K562 (cell line): ENCODE results near the gene CNP. TPM values are rescaled to one million over a fixed set of nuclear protein-coding genes. Genes with fewer than 3 reads are reported as not detected.

Experiments used
- DIDO1 ChIP-seq: fragments of 450-650 bp; IDR thresholded peaks from 2 replicates; pipeline ENCODE4 v1.6.1; 2016; ENCODE audit warnings: low read depth, missing biosample characterization, missing genetic modification characterization
- GABPB1 ChIP-seq: sonication (generic); formaldehyde crosslinking; IDR thresholded peaks from 2 replicates; pipeline ENCODE4 v1.8.0; 2022; ENCODE audit warnings: mild to moderate bottlenecking, missing genetic modification reagents
- HDAC2 ChIP-seq: fragments of 450-650 bp; IDR thresholded peaks from 2 replicates; pipeline ENCODE4 v1.6.1; 2016; ENCODE audit warnings: mild to moderate bottlenecking
- MAZ ChIP-seq, 2 experiments: fragments of 450-650 bp in 1 of 2; sonication (generic) in 1 of 2; formaldehyde crosslinking; IDR thresholded peaks in 1 of 2; conservative IDR thresholded peaks in 1 of 2; 2 replicates each; pipeline versions ENCODE4 v1.4.0 to v1.5.0; 2020; ENCODE audit warnings: mild to moderate bottlenecking in 1 of 2, missing genetic modification reagents in 1 of 2
- NCOR1 ChIP-seq: fragments of 450-650 bp; IDR thresholded peaks from 2 replicates; pipeline ENCODE4 v1.6.1; 2016; ENCODE audit warnings: mild to moderate bottlenecking, moderate library complexity
- NRF1 ChIP-seq, 2 experiments: fragments of 450-650 bp; IDR thresholded peaks in 1 of 2; conservative IDR thresholded peaks in 1 of 2; 2 replicates each; pipeline ENCODE4 v1.6.1; 2014; ENCODE audit warnings: mild to moderate bottlenecking in 2 of 2
- PHF8 ChIP-seq: fragments of 200-600 bp; sonication (generic); IDR thresholded peaks from 2 replicates; pipeline ENCODE4 v1.6.1; 2012; ENCODE audit warnings: mixed run types, mild to moderate bottlenecking, inconsistent platforms, low read length, moderate library complexity, borderline replicate concordance
- POLR2A ChIP-seq: fragments of 450-650 bp; conservative IDR thresholded peaks from 2 replicates; pipeline ENCODE4 v1.6.1; 2016
- SPI1 ChIP-seq: IDR thresholded peaks from 2 replicates; pipeline ENCODE4 v1.6.1; 2011; ENCODE audit warnings: low read depth, low read length, control low read depth, borderline replicate concordance
- TAF1 ChIP-seq: IDR thresholded peaks from 2 replicates; pipeline ENCODE4 v1.6.1; 2011; ENCODE audit warnings: mild to moderate bottlenecking, low read length, moderate library complexity; ENCODE audit not compliant: insufficient read depth, control insufficient read depth, severe bottlenecking; ENCODE audit errors: extremely low read depth
- ZBED1 ChIP-seq: IDR thresholded peaks from 2 replicates; pipeline ENCODE4 v1.6.1; 2014
- ZNF586 ChIP-seq: fragments of 450-650 bp; formaldehyde crosslinking; conservative IDR thresholded peaks from 2 replicates; pipeline ENCODE4 v1.4.0; 2020; ENCODE audit warnings: mild to moderate bottlenecking, moderate library complexity
- ZZZ3 ChIP-seq: fragments of 450-650 bp; IDR thresholded peaks from 2 replicates; pipeline ENCODE4 v1.6.1; 2016; ENCODE audit warnings: antibody characterized with exemption, mild to moderate bottlenecking, moderate library complexity
- polyA plus RNA-seq, 8 experiments: library from polyadenylated mRNA; depleted of rRNA in 4 of 8; stranded (reverse) in 5 of 8; unstranded in 3 of 8; fragments of >200 nt; fragmentation: Nextera tagmentation in 2 of 8; fragmentation: Illumina TruSeq in 1 of 8; extraction: Ambion mirVana in 2 of 8; extraction: Trizol in 1 of 8; gene quantifications; 2 replicates each; pipeline versions ENCODE4 v1.2.1 to v1.2.3, GENCODE V29; 2011 to 2014; ENCODE audit warnings: inconsistent platforms in 1 of 8, missing spikeins in 1 of 8
- total RNA-seq, 7 experiments: library from RNA; depleted of rRNA in 6 of 7; stranded (reverse); fragments of >200 nt in 6 of 7; fragmentation: Illumina TruSeq in 2 of 7; extraction: Trizol in 2 of 7; gene quantifications; 2 replicates each; pipeline versions ENCODE4 v1.2.1 to v1.2.3, GENCODE V29; 2011 to 2021; ENCODE audit warnings: low replicate concordance in 1 of 7
- TF ChIP-seq, protein P1 (sequence below): sonication (generic); formaldehyde crosslinking; IDR thresholded peaks from 2 replicates; pipeline ENCODE4 v1.8.0; 2022; ENCODE audit warnings: missing genetic modification reagents, mild to moderate bottlenecking, borderline replicate concordance
- TF ChIP-seq, protein P2 (sequence below), 2 experiments: fragments of 450-650 bp; IDR thresholded peaks; 2 replicates each; pipeline ENCODE4 v1.6.1; 2018; ENCODE audit warnings: mild to moderate bottlenecking in 2 of 2, low read depth in 1 of 2; ENCODE audit not compliant: partially characterized antibody in 2 of 2
- TF ChIP-seq, protein P3 (sequence below): fragments of 450-650 bp; formaldehyde crosslinking; IDR thresholded peaks from 2 replicates; pipeline ENCODE4 v1.4.0; 2020; ENCODE audit warnings: mild to moderate bottlenecking, mixed read lengths
- TF ChIP-seq, protein P4 (sequence below), 2 experiments: fragments of 450-650 bp; conservative IDR thresholded peaks; 2 replicates each; pipeline ENCODE4 v1.6.1; 2017; ENCODE audit warnings: mild to moderate bottlenecking in 2 of 2, moderate library complexity in 2 of 2

CNP gene
- total and polyA plus RNA-seq, 9 of the 15 experiments (the other 6 are each of a cell fraction or from before 2014, with no cell fraction given): 1.7 to 52.0 (median 29.1) TPM

DNA sequence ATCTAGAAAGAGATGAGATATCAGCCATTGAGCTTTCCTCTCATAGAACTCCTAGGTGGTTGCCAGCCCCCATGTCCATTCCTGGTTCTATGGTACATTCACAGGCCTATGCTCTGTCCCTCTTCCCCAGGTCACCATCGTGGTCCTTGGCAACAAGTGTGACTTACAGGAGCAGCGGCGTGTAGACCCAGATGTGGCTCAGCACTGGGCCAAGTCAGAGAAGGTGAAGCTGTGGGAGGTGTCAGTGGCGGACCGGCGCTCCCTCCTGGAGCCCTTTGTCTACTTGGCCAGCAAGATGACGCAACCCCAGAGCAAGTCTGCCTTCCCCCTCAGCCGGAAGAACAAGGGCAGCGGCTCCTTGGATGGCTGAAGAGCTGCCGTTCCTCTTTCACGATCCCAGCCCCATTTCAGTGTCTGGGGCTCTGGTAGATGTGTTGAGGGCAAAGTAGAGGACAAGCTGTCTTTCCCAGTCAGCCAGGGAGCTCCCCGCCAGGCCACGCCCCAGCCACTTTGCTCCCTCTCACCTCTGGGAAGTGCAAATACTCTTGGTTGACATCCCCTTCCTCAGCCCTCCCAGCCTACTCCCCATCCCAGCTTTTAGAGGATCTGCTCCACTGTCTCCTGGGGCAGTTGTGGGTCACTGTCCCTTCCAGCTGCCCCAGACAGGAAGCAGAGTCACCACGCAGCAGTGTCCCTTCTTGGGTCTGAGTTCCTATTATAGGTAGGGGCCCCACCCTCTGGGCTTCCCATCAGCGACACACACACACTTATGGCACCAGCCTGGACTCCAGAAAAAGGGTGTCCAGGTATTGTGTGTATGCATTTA, 57.1 kb downstream of the CNP start (continued):
- TF ChIP-seq, protein P1, sequence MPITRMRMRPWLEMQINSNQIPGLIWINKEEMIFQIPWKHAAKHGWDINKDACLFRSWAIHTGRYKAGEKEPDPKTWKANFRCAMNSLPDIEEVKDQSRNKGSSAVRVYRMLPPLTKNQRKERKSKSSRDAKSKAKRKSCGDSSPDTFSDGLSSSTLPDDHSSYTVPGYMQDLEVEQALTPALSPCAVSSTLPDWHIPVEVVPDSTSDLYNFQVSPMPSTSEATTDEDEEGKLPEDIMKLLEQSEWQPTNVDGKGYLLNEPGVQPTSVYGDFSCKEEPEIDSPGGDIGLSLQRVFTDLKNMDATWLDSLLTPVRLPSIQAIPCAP (CRISPR knock-in tag): no peak
- TF ChIP-seq NCOR1 (no peak), PHF8 (peak; percentile 19; the same call in 1 of the 2 replicates), POLR2A (0 out of 2 replicates have a peak, but pooled peaks have one; percentile 25), ZZZ3 (no peak), NRF1 (conservative IDR thresholded peaks at IDR 0.05 in 1 of 2, IDR thresholded peaks at IDR 0.05 in 1 of 2) (peak; percentile 45 to 52; a peak in 3 of 4 replicates), GABPB1 (CRISPR knock-in tag) (0 out of 2 replicates have a peak, but pooled peaks have one; percentile 48), TAF1 (peak; percentile 45), ZNF586 (peak; percentile 76), MAZ (CRISPR knock-in tag; conservative IDR thresholded peaks at IDR 0.05 in 1 of 2, IDR thresholded peaks at IDR 0.05 in 1 of 2) (no peak; a peak in 1 of 4 replicates), ZBED1 (no peak), DIDO1 (no peak), SPI1 (peak; percentile 72; the same call in 1 of the 2 replicates), HDAC2 (0 out of 2 replicates have a peak, but pooled peaks have one; percentile 40)
- TF ChIP-seq, protein P2, sequence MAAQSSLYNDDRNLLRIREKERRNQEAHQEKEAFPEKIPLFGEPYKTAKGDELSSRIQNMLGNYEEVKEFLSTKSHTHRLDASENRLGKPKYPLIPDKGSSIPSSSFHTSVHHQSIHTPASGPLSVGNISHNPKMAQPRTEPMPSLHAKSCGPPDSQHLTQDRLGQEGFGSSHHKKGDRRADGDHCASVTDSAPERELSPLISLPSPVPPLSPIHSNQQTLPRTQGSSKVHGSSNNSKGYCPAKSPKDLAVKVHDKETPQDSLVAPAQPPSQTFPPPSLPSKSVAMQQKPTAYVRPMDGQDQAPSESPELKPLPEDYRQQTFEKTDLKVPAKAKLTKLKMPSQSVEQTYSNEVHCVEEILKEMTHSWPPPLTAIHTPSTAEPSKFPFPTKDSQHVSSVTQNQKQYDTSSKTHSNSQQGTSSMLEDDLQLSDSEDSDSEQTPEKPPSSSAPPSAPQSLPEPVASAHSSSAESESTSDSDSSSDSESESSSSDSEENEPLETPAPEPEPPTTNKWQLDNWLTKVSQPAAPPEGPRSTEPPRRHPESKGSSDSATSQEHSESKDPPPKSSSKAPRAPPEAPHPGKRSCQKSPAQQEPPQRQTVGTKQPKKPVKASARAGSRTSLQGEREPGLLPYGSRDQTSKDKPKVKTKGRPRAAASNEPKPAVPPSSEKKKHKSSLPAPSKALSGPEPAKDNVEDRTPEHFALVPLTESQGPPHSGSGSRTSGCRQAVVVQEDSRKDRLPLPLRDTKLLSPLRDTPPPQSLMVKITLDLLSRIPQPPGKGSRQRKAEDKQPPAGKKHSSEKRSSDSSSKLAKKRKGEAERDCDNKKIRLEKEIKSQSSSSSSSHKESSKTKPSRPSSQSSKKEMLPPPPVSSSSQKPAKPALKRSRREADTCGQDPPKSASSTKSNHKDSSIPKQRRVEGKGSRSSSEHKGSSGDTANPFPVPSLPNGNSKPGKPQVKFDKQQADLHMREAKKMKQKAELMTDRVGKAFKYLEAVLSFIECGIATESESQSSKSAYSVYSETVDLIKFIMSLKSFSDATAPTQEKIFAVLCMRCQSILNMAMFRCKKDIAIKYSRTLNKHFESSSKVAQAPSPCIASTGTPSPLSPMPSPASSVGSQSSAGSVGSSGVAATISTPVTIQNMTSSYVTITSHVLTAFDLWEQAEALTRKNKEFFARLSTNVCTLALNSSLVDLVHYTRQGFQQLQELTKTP (IDR thresholded peaks at IDR 0.05; ENCODE audit: low read depth in 1 of 2, partially characterized antibody in 2 of 2): peak in 1 of 2 experiments; percentile 42
- TF ChIP-seq, protein P3, sequence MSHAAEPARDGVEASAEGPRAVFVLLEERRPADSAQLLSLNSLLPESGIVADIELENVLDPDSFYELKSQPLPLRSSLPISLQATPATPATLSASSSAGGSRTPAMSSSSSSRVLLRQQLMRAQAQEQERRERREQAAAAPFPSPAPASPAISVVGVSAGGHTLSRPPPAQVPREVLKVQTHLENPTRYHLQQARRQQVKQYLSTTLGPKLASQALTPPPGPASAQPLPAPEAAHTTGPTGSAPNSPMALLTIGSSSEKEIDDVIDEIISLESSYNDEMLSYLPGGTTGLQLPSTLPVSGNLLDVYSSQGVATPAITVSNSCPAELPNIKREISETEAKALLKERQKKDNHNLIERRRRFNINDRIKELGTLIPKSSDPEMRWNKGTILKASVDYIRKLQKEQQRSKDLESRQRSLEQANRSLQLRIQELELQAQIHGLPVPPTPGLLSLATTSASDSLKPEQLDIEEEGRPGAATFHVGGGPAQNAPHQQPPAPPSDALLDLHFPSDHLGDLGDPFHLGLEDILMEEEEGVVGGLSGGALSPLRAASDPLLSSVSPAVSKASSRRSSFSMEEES (CRISPR knock-in tag): no peak
- TF ChIP-seq, protein P4, sequence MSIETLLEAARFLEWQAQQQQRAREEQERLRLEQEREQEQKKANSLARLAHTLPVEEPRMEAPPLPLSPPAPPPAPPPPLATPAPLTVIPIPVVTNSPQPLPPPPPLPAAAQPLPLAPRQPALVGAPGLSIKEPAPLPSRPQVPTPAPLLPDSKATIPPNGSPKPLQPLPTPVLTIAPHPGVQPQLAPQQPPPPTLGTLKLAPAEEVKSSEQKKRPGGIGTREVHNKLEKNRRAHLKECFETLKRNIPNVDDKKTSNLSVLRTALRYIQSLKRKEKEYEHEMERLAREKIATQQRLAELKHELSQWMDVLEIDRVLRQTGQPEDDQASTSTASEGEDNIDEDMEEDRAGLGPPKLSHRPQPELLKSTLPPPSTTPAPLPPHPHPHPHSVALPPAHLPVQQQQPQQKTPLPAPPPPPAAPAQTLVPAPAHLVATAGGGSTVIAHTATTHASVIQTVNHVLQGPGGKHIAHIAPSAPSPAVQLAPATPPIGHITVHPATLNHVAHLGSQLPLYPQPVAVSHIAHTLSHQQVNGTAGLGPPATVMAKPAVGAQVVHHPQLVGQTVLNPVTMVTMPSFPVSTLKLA (conservative IDR thresholded peaks at IDR 0.05): peak in 1 of 2 experiments; percentile 39; a peak in 1 of 4 replicates
